ENCODE measurements around the gene GLRX3. TPM values are rescaled to one million over a fixed set of nuclear protein-coding genes. Genes with fewer than 3 reads are reported as not detected.

GLRX3 gene
- total RNA-seq, 3 donors from 2014 or later, result 36.1 to 63.4 (median 43.5) TPM

- Histone ChIP-seq H3K9me3 (no peaks in the 10 kb centered on the region), H3K4me3 (no peak overlapping the region), H3K4me1 (no peaks in the 10 kb centered on the region), H3K36me3 (no peaks in the 10 kb centered on the region), H3K27me3 (no peaks in the 10 kb centered on the region), H3K27ac (no peak overlapping the region)
- TF ChIP-seq POLR2A (IDR thresholded peaks at IDR 0.05), result no peak
- intact Hi-C loops (cut with DNase I; ENCODE audit: low total_unique reads), result no loop called here
- DNase-seq (ENCODE audit: low spot score in 2 of 2), result no peak
These were observed 33.1 kb downstream of the GLRX3 start for GRCh38 chr10:130169136-130169859.

DNA sequence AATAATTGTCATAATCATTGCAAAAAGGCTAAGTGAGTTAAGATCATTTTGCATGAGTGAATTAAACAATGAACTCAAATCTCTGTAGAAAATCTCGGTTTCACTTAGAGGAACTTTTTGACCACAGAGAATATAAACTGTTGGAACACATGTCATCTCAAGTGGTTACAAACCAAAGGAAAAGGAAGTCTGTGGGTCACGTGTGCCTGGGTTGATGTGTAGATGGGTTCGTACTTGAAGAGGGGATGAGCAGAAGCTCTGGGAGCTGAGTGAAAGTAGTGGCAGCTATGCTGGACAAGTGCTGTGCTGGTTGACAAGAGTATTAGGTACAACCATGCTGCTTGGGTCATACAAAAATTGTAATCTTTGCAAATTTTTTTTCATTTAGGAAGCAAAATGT is 35.0 kb downstream of the GLRX3 start:
- Histone ChIP-seq H3K4me3 (no peak overlapping the region), H3K27me3 (no peaks in the 10 kb centered on the region), H3K27ac (no peak overlapping the region), H3K4me1 (no peaks in the 10 kb centered on the region), H3K9me3 (no peaks in the 10 kb centered on the region), H3K36me3 (no peaks in the 10 kb centered on the region)
- no peak for DNase-seq (ENCODE audit: low spot score in 2 of 2)
- intact Hi-C loops (cut with DNase I; ENCODE audit: low total_unique reads), result no loop called here
- TF ChIP-seq CTCF (IDR thresholded peaks at IDR 0.05) (no peak), POLR2AphosphoS5 (IDR thresholded peaks at IDR 0.05) (no peak), POLR2A (IDR thresholded peaks at IDR 0.05) (no peak)

- Histone ChIP-seq H3K4me3 (no peak overlapping the region), H3K27me3 (no peaks in the 10 kb centered on the region), H3K36me3 (no peaks in the 10 kb centered on the region), H3K4me1 (no peaks in the 10 kb centered on the region), H3K27ac (no peak overlapping the region), H3K9me3 (no peaks in the 10 kb centered on the region)
- TF ChIP-seq POLR2A (IDR thresholded peaks at IDR 0.05) (no peak), POLR2AphosphoS5 (IDR thresholded peaks at IDR 0.05) (no peak), CTCF (IDR thresholded peaks at IDR 0.05) (no peak)
- no peak for DNase-seq (ENCODE audit: low spot score in 2 of 2)
- intact Hi-C loops (cut with DNase I; ENCODE audit: low total_unique reads), result no loop called here
These were observed 38.1 kb downstream of the GLRX3 start for GRCh38 chr10:130174328-130174727.

DNA sequence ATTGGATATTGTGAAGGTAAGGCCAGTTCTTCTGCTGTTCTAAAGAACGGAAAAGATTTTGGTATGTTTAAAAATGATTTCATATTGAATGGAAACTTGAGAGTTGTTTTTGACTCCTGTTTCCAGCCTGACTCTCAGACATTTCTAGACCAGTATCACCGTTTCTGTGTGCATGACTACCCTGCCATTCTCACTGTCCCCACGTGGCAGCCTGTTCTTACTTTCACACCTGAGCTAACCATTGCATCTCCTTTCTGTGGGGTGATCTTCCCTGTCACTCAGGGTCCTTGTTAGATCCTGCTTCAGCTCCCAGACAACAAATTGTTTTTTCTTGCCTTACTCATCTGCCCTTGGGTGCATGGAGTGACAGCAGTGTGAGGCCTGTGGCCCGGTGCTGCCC is 38.9 kb downstream of the GLRX3 start:
- Histone ChIP-seq H3K4me3 (no peak overlapping the region), H3K27ac (no peak overlapping the region), H3K4me1 (no peaks in the 10 kb centered on the region), H3K9me3 (no peaks in the 10 kb centered on the region), H3K36me3 (no peaks in the 10 kb centered on the region), H3K27me3 (no peaks in the 10 kb centered on the region)
- no peak for DNase-seq (ENCODE audit: low spot score in 2 of 2)
- TF ChIP-seq POLR2A (IDR thresholded peaks at IDR 0.05) (no peak), POLR2AphosphoS5 (IDR thresholded peaks at IDR 0.05) (no peak)
- intact Hi-C loops (cut with DNase I; ENCODE audit: low total_unique reads), result no loop called here

DNA sequence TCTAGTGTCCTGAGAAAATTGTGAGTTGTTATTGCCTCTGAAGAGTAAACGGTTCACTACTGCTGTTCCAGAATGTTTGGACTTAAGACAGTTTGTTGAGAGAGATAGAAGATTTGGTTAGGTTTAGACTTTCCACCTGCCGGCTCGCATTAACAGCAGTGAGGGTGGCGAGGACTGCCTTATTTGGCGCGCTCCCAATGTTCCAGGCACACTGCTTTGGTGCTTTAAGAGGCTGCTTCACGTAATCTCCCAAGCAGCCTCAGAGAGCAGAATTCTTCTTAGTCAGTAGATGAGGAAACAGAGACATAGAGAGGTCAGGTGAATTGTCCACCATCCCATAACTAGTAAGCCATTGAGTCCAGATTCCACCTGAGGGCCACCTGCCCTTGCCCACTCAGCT is 41.1 kb downstream of the GLRX3 start:
- intact Hi-C loops (cut with DNase I; ENCODE audit: low total_unique reads), result no loop called here
- TF ChIP-seq CTCF (IDR thresholded peaks at IDR 0.05) (no peak), POLR2A (IDR thresholded peaks at IDR 0.05) (no peak), POLR2AphosphoS5 (IDR thresholded peaks at IDR 0.05) (no peak)
- DNase-seq (ENCODE audit: low spot score in 2 of 2), result no peak
- H3K4me3 ChIP-seq, result no peak overlapping the region
- no peaks in the 10 kb centered on the region for H3K9me3 ChIP-seq
- no peak overlapping the region for H3K27ac ChIP-seq
- H3K4me1 ChIP-seq, result no peaks in the 10 kb centered on the region
- no peaks in the 10 kb centered on the region for H3K36me3 ChIP-seq
- H3K27me3 ChIP-seq, result no peaks in the 10 kb centered on the region

DNA sequence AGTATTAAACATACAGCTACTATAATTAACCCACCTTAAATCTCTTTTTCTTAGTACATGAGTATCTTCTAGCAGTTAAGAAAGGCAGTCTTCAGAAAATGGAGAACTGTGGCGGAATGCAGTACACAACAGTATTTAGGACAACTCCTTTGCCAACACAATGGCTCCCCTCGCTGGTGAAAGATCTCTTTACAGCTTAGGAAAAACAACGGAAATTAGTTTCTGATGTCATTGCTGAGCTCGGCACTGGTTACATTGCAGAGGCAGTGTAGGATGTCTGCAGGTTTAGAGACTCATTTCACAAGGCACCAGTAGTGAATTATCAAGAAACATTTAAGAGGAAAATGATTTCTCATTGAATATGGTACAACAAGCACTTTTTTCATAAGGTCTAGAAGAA is 43.4 kb downstream of the GLRX3 start:
- no peak for DNase-seq (ENCODE audit: low spot score in 2 of 2)
- H3K4me1 ChIP-seq, result no peaks in the 10 kb centered on the region
- no peaks in the 10 kb centered on the region for H3K27me3 ChIP-seq
- no peak overlapping the region for H3K4me3 ChIP-seq
- no peak for TF ChIP-seq CTCF (IDR thresholded peaks at IDR 0.05)
- no peak for TF ChIP-seq POLR2A (IDR thresholded peaks at IDR 0.05)
- no peak for TF ChIP-seq POLR2AphosphoS5 (IDR thresholded peaks at IDR 0.05)
- no peaks in the 10 kb centered on the region for H3K36me3 ChIP-seq
- no peak overlapping the region for H3K27ac ChIP-seq
- intact Hi-C loops (cut with DNase I; ENCODE audit: low total_unique reads), result no loop called here
- H3K9me3 ChIP-seq, result no peaks in the 10 kb centered on the region
